GM21515 (cell line): ENCODE data around the gene CCDC40.
A peak's percentile ranks its signal among the peaks of the same experiment; 100 is the strongest.
"Not testable (repeated sequence)": the region's sequence is repeated elsewhere in the genome, so short reads cannot be mapped to it uniquely, and the experiment has no call there.

Experiments
- ATAC-seq: cut with Tn5 transposase; IDR thresholded peaks from one replicate; pipeline ENCODE4 v1.9.1; 2021; ENCODE audit not compliant: unreplicated experiment

Gene CCDC40, protein sequence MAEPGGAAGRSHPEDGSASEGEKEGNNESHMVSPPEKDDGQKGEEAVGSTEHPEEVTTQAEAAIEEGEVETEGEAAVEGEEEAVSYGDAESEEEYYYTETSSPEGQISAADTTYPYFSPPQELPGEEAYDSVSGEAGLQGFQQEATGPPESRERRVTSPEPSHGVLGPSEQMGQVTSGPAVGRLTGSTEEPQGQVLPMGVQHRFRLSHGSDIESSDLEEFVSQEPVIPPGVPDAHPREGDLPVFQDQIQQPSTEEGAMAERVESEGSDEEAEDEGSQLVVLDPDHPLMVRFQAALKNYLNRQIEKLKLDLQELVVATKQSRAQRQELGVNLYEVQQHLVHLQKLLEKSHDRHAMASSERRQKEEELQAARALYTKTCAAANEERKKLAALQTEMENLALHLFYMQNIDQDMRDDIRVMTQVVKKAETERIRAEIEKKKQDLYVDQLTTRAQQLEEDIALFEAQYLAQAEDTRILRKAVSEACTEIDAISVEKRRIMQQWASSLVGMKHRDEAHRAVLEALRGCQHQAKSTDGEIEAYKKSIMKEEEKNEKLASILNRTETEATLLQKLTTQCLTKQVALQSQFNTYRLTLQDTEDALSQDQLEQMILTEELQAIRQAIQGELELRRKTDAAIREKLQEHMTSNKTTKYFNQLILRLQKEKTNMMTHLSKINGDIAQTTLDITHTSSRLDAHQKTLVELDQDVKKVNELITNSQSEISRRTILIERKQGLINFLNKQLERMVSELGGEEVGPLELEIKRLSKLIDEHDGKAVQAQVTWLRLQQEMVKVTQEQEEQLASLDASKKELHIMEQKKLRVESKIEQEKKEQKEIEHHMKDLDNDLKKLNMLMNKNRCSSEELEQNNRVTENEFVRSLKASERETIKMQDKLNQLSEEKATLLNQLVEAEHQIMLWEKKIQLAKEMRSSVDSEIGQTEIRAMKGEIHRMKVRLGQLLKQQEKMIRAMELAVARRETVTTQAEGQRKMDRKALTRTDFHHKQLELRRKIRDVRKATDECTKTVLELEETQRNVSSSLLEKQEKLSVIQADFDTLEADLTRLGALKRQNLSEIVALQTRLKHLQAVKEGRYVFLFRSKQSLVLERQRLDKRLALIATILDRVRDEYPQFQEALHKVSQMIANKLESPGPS

DNA sequence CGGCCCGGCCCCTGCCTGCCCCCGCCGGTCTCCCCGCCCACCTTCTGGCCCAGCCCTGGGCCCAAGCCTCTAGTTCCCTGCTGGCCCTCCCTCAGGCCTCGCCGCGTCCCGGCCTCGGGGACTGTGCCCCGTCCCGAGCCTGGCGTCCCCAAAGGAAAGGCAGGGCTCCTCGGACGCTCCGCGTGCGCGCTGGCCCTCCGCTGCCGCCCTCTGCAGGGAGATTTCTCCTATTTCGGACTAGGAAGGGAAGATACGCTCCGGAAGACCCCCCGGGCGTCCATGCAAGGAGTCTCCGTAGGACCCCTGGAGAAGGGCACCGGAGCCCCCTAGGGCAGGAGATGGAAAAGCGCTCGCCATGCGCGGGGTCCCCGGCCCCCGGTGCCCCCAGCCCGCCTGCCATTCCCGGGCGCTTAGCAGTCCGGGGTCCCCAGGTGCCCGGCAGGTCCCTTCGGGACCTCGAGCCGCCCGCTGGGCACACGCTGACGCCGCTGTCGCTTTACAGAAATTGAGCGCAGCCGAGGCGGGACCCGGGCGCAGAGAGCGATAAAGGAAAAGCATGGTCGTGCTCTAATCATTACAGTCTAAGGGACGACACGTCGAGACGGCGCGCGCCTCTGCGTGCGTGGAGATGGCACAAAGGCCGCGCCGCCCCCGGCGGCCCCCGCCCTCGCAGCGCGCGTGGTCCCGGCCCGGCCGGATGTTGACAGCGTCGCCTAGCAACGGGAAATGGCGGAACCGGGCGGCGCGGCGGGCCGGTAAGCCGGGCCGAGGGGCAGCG is at the start of gene CCDC40:
Gene CCDC40 (plus strand): TSS at position 706 of the 778 bp plus-strand sequence. CDS start 21 bp downstream, at position 727.
- ATAC-seq, result peak; percentile 46

GRCh38 chr17:79987187-79987934 is 49.1 kb upstream of the CCDC40 start:
- no peak for ATAC-seq

- no peak for ATAC-seq
Observed at GRCh38 chr17:79987935-79988184, 48.6 kb upstream of the CCDC40 start.

DNA sequence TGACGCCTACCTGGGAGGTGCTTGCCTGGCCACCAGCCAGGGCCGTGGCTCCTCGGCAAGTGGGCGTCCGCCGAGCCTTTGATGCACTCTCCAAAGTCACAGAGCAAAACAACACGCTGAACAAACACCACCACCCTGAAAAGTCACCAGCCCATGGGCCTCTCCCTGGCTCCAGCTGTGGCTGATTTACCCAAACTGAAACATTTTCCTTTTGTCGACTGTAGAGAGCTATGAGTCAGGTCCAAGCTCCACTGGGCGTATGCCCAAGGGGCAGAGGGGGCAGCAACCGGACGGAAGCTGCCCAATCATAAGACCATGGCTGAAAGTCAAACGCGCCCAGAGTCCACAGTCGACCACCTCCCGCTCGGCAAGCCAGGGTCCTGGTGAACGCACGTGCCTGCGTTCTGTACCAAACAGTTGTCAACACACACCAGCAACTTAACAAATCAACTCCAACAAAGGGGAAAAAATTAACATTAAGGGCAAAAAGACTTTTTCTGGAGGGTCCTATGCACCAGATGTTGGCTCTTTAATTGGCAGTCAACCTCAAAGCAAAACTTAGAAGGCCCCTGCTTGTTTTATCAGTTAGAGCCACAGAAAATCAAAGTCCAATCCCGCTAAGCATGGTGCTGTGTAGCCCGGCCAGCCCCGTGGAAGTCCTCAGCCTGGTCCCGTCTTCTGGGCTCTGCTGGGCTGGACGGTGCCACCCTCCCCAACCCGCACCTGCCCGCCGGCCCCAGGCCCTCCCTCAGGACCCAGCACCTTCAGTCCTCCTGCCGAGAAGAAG is 48.1 kb upstream of the CCDC40 start:
- no peak for ATAC-seq

GRCh38 chr17:79989106-79989835 is 47.2 kb upstream of the CCDC40 start:
- no peak for ATAC-seq

DNA sequence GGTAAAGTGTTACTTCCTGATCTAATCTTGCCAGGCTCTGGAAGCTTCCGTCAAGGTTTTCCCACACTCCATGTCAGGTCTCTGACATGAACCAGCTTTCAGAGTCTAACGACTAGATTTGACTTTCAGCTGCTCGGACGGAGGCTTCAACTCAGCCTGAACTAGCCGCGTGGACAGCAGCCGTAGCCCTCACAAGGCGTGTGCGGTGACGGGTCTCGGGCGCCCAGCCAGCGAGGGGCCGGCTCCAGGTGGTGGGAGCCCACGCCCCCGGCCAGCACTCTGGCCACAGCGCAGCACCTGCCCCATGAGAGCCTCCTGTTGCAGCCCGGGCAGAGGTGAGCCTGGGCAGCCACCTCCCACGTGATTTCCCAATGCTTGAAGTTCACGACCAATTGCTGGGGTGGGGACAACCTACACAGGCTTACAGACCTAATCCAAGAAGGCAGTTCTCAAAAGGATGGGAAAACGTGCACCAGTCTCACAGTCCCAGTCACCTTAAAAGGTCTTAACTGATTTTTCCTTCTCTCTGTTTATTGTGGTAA is 46.3 kb upstream of the CCDC40 start:
- no peak for ATAC-seq

- no peak for ATAC-seq
Observed at GRCh38 chr17:79990704-79991103, 45.7 kb upstream of the CCDC40 start.

GRCh38 chr17:79991140-79991923 is 45.1 kb upstream of the CCDC40 start:
- no peak for ATAC-seq

DNA sequence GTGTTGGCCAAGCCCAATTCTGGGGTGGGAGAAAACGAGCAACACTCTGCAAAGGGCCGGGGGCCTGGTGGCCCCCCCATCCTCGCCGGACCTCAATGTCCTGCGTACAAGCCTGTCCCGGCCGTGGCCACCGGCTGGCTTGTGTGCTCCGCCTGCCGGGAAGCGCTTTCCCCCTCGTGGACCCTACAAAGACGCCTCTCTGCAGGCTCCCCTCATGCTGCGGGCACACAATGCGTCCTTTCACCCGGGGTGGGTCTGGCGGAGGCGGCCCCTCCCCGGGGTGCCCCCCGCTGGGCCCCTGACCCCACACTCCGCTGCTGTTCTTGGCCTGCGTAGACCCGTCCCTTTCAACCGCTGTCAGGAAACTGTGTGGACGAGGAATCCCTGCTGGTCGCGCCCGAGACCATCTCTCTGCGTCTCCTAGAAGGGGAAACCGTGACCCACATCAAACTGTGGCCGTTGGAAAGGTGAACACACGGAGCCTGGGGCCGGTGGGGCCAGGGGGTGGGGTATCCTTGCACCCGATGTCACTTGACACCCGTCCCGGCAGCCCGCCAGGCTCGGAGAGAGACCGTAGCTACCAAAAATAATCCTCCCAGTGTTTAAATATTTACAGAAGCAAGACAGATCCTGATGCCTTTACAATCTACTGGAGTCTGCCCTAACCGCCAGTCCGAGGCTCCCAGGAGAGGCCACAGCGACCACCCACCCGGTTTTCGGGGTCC is 44.4 kb upstream of the CCDC40 start:
- no peak for ATAC-seq

DNA sequence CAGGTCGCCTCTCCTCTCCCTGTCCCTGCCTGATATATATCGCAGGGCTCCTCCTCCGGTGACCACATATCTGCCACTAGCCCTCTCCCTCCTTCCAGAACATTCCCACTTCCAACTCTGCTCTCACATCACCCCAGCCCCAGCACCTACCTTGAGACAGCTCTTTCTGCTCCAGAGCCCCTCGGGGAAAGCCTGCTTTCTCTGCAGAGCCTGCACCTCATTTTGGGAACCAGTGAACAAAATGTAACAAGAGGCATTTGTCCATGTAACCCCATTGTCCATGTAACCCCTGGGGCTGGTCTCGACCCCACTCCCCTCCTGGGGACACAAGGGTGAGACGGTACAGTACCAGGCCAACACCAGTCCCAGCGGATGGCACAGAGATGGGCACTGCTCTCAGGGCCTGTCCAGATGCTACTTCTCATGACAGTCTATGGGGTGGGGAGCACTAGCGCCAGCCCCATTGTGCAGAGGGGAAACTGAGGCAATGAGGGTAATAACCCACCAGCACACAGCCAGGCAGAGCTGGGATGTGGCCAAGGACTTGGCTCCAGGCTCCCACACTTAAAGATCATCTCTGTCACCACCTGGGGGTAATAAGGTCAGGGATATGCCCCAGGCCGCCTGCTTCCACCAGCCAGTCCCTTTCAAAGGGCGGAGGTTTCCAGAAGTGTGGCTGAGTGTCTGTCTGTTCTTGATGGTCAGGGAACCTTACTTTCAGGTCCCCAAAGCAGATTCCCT is 43.6 kb upstream of the CCDC40 start:
- no peak for ATAC-seq

- no peak for ATAC-seq
Observed at GRCh38 chr17:79993390-79994227, 42.8 kb upstream of the CCDC40 start.

DNA sequence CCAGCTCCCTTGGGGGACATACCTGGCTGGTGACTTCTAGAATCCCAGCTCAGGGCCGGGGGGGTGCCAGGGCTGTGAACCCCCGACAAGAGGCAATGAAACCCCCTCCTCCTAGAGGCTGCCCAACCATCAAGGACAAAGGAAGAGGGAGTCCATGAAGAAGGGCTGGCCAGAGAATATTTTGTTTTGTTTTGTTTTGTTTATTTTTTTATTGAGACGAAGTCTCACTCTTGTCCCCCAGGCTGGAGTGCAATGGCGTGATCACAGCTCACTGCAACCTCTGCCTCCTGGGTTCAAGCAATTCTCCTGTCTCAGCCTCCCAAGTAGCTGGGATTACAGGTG is 42.2 kb upstream of the CCDC40 start:
- not testable (repeated sequence) for ATAC-seq

GRCh38 chr17:79994602-79995001 is 41.8 kb upstream of the CCDC40 start:
- no peak for ATAC-seq

GRCh38 chr17:79995696-79996095 is 40.7 kb upstream of the CCDC40 start:
- no peak for ATAC-seq

GRCh38 chr17:79996291-79996690 is 40.2 kb upstream of the CCDC40 start:
- ATAC-seq, result no peak
